SK-N-SH (cell line): Measurements from ENCODE around the gene SKIC8. TPM values are rescaled to one million over a fixed set of nuclear protein-coding genes. Genes with fewer than 3 reads are reported as not detected.
"Not testable (repeated sequence)": the region's sequence is repeated elsewhere in the genome, so short reads cannot be mapped to it uniquely, and the experiment has no call there.

Source experiments
- CTCF ChIA-PET: fragments of 300-600, 350-600 bp; formaldehyde crosslinking; extraction: SDS; loops from one replicate; lab custom pipeline; 2021; lab: Yijun Ruan, JAX
- POLR2A ChIA-PET: fragments of 350-600 bp; sonication (Branson Sonifier 250); formaldehyde crosslinking; extraction: SDS; loops from one replicate; lab custom pipeline; 2020; ENCODE audit warnings: antibody characterized with exemption, inconsistent platforms; lab: Yijun Ruan, JAX
- DNase-seq: peaks from one replicate; pipeline ENCODE4 v3.0.0; 2012
- H2AFZ ChIP-seq: fragments of 200-600 bp; sonication (generic); 2 replicates; pipeline ENCODE4 v1.8.1; 2016; ENCODE audit warnings: antibody characterized with exemption, mild to moderate bottlenecking, low read depth
- H3F3A ChIP-seq: fragments of 200-600 bp; sonication (generic); replicated peaks from 2 replicates; pipeline ENCODE3; 2016; ENCODE audit warnings: antibody characterized with exemption, mild to moderate bottlenecking; ENCODE audit not compliant: insufficient read depth
- H3K27ac ChIP-seq, 2 experiments: fragments of 200-500 bp in 1 of 2; fragments of 200-600 bp in 1 of 2; sonication (Bioruptor generic) in 1 of 2; sonication (generic), shearing (Covaris generic) in 1 of 2; 2 replicates each; pipeline versions ENCODE4 v1.5.1 to v1.6.1; 2014 to 2016; ENCODE audit warnings: low read depth in 2 of 2, inconsistent platforms in 1 of 2, low read length in 1 of 2, mild to moderate bottlenecking in 1 of 2, mixed read lengths in 1 of 2
- H3K27me3 ChIP-seq: fragments of 200-600 bp; sonication (generic), shearing (Covaris generic); 2 replicates; pipeline ENCODE4 v1.6.1; 2016; ENCODE audit warnings: mixed run types; ENCODE audit not compliant: insufficient read depth
- H3K36me3 ChIP-seq, 2 experiments: fragments of 200-500 bp in 1 of 2; fragments of 200-600 bp in 1 of 2; sonication (Bioruptor generic) in 1 of 2; sonication (generic) in 1 of 2; replicated peaks in 1 of 2; 2 replicates each; pipeline versions ENCODE3 to v1.5.1; 2014 to 2016; ENCODE audit warnings: low read length in 1 of 2, mild to moderate bottlenecking in 1 of 2; ENCODE audit not compliant: insufficient read depth in 2 of 2, control insufficient read depth in 1 of 2
- H3K4me1 ChIP-seq, 2 experiments: fragments of 200-500 bp in 1 of 2; fragments of 200-600 bp in 1 of 2; sonication (Bioruptor generic) in 1 of 2; sonication (generic), shearing (Covaris generic) in 1 of 2; 2 replicates each; pipeline versions ENCODE4 v1.5.1 to v1.6.1; 2014 to 2016; ENCODE audit warnings: low read depth in 1 of 2, low read length in 1 of 2, mixed run types in 1 of 2; ENCODE audit not compliant: insufficient read depth in 2 of 2, control insufficient read depth in 1 of 2
- H3K4me2 ChIP-seq: fragments of 200-600 bp; sonication (generic), shearing (Covaris generic); 2 replicates; pipeline ENCODE4 v1.6.1; 2017; ENCODE audit warnings: mixed run types
- H3K4me3 ChIP-seq, 2 experiments: fragments of 200-500 bp in 1 of 2; fragments of 200-600 bp in 1 of 2; sonication (Bioruptor generic) in 1 of 2; sonication (generic), shearing (Covaris generic) in 1 of 2; 2 replicates each; pipeline versions ENCODE4 v1.5.1 to v1.8.1; 2014 to 2016; ENCODE audit warnings: low read depth in 2 of 2, inconsistent platforms in 1 of 2, low read length in 1 of 2, mild to moderate bottlenecking in 1 of 2, mixed read lengths in 1 of 2, moderate library complexity in 1 of 2
- H3K79me2 ChIP-seq: fragments of 200-600 bp; sonication (generic); 2 replicates; pipeline ENCODE4 v1.8.1; 2017; ENCODE audit warnings: mild to moderate bottlenecking; ENCODE audit not compliant: insufficient read depth
- H3K9ac ChIP-seq: fragments of 200-600 bp; sonication (generic); 2 replicates; pipeline ENCODE4 v1.6.1; 2017; ENCODE audit warnings: mixed run types
- H3K9me2 ChIP-seq: fragments of 200-600 bp; sonication (generic); 2 replicates; pipeline ENCODE4 v1.6.1; 2017; ENCODE audit warnings: mixed run types
- H3K9me3 ChIP-seq: fragments of 200-600 bp; sonication (generic); 2 replicates; pipeline ENCODE4 v1.6.1; 2017; ENCODE audit warnings: mixed run types, mild to moderate bottlenecking, moderate library complexity
- H4K20me1 ChIP-seq: fragments of 200-600 bp; sonication (generic); 2 replicates; pipeline ENCODE4 v1.6.1; 2017; ENCODE audit warnings: mild to moderate bottlenecking, mixed run types; ENCODE audit not compliant: insufficient read depth
- CHD2 ChIP-seq: fragments of 150-350 bp; IDR thresholded peaks from 2 replicates; pipeline ENCODE4 v1.6.1; 2018; ENCODE audit warnings: low read length; ENCODE audit not compliant: partially characterized antibody
- CTCF ChIP-seq: fragments of 200-600 bp; sonication (generic); IDR thresholded peaks from 2 replicates; pipeline ENCODE4 v1.6.1; 2017; ENCODE audit warnings: antibody characterized with exemption, mild to moderate bottlenecking, moderate library complexity
- EZH2phosphoT487 ChIP-seq: fragments of 200-600 bp; sonication (generic); IDR thresholded peaks from 2 replicates; pipeline ENCODE4 v1.6.1; 2017; ENCODE audit warnings: low read depth, mixed run types, mild to moderate bottlenecking, antibody characterized with exemption, moderate library complexity, borderline replicate concordance
- FOXM1 ChIP-seq: IDR thresholded peaks from 2 replicates; pipeline ENCODE4 v1.4.0; 2012; ENCODE audit warnings: low read depth, mild to moderate bottlenecking
- MXI1 ChIP-seq: IDR thresholded peaks from 2 replicates; pipeline ENCODE4 v1.6.1; 2012; ENCODE audit warnings: mild to moderate bottlenecking, low read depth, low read length, improper control_type of control experiment
- PBX3 ChIP-seq: IDR thresholded peaks from 2 replicates; pipeline ENCODE4; 2012
- REST ChIP-seq: IDR thresholded peaks from 2 replicates; pipeline ENCODE4 v1.6.1; 2012; ENCODE audit warnings: mild to moderate bottlenecking, low read depth, low read length, moderate library complexity
- RXRA ChIP-seq: IDR thresholded peaks from 2 replicates; pipeline ENCODE4 v1.4.0; 2012; ENCODE audit warnings: low read depth, mild to moderate bottlenecking, borderline replicate concordance
- SIN3A ChIP-seq: IDR thresholded peaks from 2 replicates; pipeline ENCODE4 v1.6.1; 2012; ENCODE audit warnings: low read depth, mild to moderate bottlenecking, low read length, moderate library complexity, borderline replicate concordance
- TCF12 ChIP-seq: IDR thresholded peaks from 2 replicates; pipeline ENCODE4 v1.4.0; 2012
- USF2 ChIP-seq: fragments of 150-350 bp; IDR thresholded peaks from 2 replicates; pipeline ENCODE4 v1.6.1; 2017; ENCODE audit warnings: antibody characterized with exemption, low read length, low read depth, borderline replicate concordance
- WGBS: methylation state at CpG from one replicate; pipeline ENCODE4 v1.1.6; 2017; ENCODE audit warnings: low lambda C conversion rate; 5-methylcytosine and 5-hydroxymethylcytosine counted together
- polyA plus RNA-seq, 3 experiments: library from polyadenylated mRNA; depleted of rRNA; stranded (reverse); fragments of >200 nt; gene quantifications; 2 replicates each; pipeline ENCODE4 v1.2.3, GENCODE V29; 2012
- TF ChIP-seq, protein P1 (sequence below): IDR thresholded peaks from 2 replicates; pipeline ENCODE4 v1.4.0; 2012; ENCODE audit warnings: low read depth

SKIC8 gene
- polyA plus RNA-seq, 1 of the 3 experiments (the other 2 are of a cell fraction), result 78.8 TPM

- no peak for TF ChIP-seq REST
- no peak for TF ChIP-seq CHD2
- no peak for TF ChIP-seq PBX3
Observed at GRCh38 chr15:78249131-78249530, 50.3 kb downstream of the SKIC8 start (continued).

DNA sequence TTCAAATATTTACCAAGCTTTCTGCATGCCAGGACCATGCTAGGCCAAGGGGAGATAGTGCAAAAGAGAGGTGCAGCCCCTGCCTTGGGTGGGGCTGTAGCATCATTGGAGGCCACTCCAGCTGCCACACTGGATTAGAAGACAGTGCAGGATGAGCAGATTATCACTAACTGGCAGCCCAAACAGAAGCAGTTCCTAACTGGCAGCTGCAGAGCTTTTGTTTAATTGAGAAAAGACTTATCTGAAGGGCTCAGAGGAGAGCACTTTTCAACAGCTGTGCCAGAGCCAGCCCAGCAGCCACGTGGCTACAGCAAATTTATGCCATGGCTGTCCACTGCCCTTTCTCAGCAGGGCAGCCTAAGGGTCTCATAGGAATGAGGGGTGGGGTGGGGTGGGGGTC is 51.5 kb downstream of the SKIC8 start:
- WGBS, result 44% methylated on average over 1 of the region's 1 CpG
- no peaks in the 10 kb centered on the region for H3K9me2 ChIP-seq
- no peak overlapping the region for H3K27ac ChIP-seq
- H3K27me3 ChIP-seq, result no peaks in the 10 kb centered on the region
- no peaks in the 10 kb centered on the region for H3K79me2 ChIP-seq
- H3K4me3 ChIP-seq, result no peak overlapping the region
- no peaks in the 10 kb centered on the region for H3K9me3 ChIP-seq
- H3K9ac ChIP-seq, result no peak overlapping the region
- POLR2A ChIA-PET, result no interaction called here
- CTCF ChIA-PET, result no interaction called here
- H4K20me1 ChIP-seq, result no peaks in the 10 kb centered on the region
- TF ChIP-seq USF2, result no peak
- TF ChIP-seq, protein P1, sequence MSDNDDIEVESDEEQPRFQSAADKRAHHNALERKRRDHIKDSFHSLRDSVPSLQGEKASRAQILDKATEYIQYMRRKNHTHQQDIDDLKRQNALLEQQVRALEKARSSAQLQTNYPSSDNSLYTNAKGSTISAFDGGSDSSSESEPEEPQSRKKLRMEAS, result no peak
- no peak for TF ChIP-seq EZH2phosphoT487
- TF ChIP-seq RXRA, result no peak
- no peak for TF ChIP-seq SIN3A
- TF ChIP-seq TCF12, result no peak
- TF ChIP-seq FOXM1, result no peak
- TF ChIP-seq MXI1, result no peak
- no peak for TF ChIP-seq CTCF
- TF ChIP-seq, all 33 proteins: peak for 0
- no peak for DNase-seq
- Histone ChIP-seq H3F3A (no peaks in the 10 kb centered on the region), H3K4me2 (no peak overlapping the region), H3K4me1 (peaks cover 0 to 12% of the 10 kb centered on the region in 2 experiments; a peak in 1 of 4 replicates), H3K36me3 (no peaks in the 10 kb centered on the region), H2AFZ (no peak overlapping the region)

DNA sequence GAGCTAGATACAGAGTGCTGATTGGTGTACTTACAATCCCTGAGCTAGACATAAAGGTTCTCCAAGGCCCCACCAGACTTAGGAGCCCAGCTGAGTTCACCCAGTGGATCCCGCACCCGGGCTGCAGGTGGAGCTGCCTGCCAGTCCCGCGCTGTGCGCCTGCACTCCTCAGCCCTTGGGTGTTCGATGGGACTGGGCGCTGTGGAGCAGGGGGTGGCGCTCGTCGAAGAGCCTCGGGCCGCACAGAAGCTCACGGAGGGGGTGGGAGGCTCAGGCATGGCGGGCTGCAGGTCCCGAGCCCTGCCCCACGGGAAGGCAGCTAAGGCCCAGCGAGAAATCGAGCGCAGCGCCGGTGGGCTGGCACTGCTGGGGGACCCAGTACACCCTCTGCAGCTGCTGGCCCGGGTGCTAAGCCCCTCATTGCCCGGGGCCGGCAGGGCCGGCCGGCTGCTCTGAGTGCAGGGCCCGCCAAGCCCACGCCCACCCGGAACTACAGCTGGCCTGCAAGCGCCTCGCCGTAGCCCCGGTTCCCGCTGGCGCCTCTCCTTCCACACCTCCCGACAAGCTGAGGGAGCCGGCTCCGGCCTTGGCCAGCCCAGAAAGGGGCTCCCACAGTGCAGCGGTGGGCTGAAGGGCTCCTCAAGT is 53.3 kb downstream of the SKIC8 start:
- H3K9me3 ChIP-seq, H3K27ac ChIP-seq, H3K9ac ChIP-seq, POLR2A ChIA-PET, H3K36me3 ChIP-seq, H3F3A ChIP-seq, H3K27me3 ChIP-seq, H3K4me2 ChIP-seq, H2AFZ ChIP-seq, H4K20me1 ChIP-seq, H3K79me2 ChIP-seq, H3K4me3 ChIP-seq, DNase-seq, H3K9me2 ChIP-seq: not testable (repeated sequence)
- 89% methylated on average over 13 of the region's 39 CpGs for WGBS
- CTCF ChIA-PET, result interaction anchor here (1.0 to 11.0 kb wide), 4 partner anchors 9 to 344 kb away, joined by 3 to 168 read pairs (median 38); partner anchors contain the start of gene CIB2
- peaks cover 0 to 12% of the 10 kb centered on the region in 2 experiments; a peak in 1 of 4 replicates for H3K4me1 ChIP-seq
